ENCODE measurements around the gene ATRIP. TPM values are rescaled to one million over a fixed set of nuclear protein-coding genes. Genes with fewer than 3 reads are reported as not detected.

Gene ATRIP
- total and polyA plus RNA-seq, 2 of the 4 experiments (the other 2 are of a cell fraction), result 6.8 to 10.8 TPM

DNA sequence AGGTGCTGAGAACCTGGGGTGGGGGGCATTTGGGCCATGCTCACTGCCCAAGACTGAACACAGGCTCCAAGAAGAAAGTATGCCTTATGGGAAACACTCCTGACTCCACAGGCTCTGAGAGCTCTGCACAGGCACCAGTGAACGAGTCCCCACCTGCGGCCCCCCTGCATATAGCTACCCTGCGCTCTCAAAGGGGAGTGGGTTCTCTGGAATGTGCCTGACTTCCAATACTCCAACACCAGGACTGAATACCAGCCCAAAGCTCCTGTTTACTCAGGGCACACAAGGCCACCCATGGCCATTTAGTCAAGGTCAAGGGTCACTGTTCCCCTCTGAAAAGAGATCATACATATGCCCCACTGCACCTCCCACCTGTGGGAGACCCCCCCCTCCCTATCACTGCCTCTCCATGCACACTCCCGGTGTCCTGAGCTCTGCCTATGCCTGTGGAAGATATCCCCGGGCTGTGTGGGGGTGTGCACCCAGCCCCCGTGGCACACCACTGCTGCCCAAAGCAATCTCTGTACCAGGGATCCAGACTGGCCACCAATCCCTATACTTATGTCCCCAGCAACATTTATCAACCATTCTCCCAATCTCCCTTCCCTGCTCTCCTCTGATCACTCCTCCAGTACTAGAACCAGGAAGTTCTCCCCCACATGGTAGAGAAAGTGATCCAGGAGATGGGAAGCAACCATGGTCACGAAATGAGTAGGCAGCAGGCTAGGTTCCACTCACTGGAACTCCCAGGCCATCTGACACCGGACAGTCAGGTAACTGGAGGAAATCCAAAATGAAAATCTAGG, 15.1 kb upstream of the ATRIP start (continued):
- TF ChIP-seq, protein P1, sequence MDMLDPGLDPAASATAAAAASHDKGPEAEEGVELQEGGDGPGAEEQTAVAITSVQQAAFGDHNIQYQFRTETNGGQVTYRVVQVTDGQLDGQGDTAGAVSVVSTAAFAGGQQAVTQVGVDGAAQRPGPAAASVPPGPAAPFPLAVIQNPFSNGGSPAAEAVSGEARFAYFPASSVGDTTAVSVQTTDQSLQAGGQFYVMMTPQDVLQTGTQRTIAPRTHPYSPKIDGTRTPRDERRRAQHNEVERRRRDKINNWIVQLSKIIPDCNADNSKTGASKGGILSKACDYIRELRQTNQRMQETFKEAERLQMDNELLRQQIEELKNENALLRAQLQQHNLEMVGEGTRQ (IDR thresholded peaks at IDR 0.05; ENCODE audit: low read depth, low read length), result no peak

All from IMR-90 (cell line).